ENCODE data around the gene SMIM9.

DNA sequence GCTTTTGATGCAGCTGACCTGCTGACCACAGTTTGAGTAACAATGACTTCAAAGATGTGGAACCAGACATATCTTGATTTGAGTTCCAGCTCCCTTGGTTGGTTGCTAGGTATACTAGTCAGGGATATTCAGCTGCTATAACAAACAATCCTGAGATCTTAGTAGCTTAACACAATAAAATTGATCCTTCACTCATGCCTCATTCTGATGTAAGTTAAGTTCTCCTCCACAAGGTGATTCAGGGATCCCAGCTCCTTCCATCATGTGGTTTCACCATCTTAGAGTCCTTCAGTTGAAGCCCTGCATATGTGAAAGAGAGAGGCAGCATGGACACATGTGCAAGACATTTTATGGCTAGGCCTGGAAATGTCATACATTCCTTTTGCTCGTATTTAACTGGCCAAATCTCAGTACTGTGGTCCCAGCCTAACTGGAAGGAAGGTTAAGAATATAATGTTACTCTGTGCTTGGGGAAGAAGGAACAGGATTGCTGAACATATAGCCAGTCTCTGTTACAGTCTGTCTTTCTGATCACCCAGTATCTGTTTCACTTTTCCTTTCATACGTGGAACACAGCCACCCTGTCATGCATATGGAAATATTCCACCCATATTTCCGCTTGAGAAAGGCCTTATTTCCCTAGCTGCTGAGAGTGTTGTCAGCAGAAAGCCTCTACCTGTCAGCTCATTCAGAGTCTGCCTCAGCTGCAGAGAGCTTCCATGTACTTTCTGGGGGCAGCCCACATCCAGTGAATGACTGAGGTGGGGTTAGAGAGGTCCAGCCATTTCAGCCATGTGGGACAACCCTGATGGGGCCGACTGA is 7.1 kb downstream of the SMIM9 start:
- TF ChIP-seq, protein P1, sequence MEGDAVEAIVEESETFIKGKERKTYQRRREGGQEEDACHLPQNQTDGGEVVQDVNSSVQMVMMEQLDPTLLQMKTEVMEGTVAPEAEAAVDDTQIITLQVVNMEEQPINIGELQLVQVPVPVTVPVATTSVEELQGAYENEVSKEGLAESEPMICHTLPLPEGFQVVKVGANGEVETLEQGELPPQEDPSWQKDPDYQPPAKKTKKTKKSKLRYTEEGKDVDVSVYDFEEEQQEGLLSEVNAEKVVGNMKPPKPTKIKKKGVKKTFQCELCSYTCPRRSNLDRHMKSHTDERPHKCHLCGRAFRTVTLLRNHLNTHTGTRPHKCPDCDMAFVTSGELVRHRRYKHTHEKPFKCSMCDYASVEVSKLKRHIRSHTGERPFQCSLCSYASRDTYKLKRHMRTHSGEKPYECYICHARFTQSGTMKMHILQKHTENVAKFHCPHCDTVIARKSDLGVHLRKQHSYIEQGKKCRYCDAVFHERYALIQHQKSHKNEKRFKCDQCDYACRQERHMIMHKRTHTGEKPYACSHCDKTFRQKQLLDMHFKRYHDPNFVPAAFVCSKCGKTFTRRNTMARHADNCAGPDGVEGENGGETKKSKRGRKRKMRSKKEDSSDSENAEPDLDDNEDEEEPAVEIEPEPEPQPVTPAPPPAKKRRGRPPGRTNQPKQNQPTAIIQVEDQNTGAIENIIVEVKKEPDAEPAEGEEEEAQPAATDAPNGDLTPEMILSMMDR (IDR thresholded peaks at IDR 0.05; ENCODE audit: insufficient read depth, low read length), result no peak
- TF ChIP-seq POLR2AphosphoS5 (IDR thresholded peaks at IDR 0.05; ENCODE audit: low read depth) (no peak), GABPA (IDR thresholded peaks at IDR 0.05; ENCODE audit: low read depth) (no peak)

All from HL-60 (cell line).